Measurements from ENCODE around the gene TGFBR2.
A peak's percentile ranks its signal among the peaks of the same experiment; 100 is the strongest.
"Not testable (repeated sequence)": the region's sequence is repeated elsewhere in the genome, so short reads cannot be mapped to it uniquely, and the experiment has no call there.

Gene TGFBR2

GRCh38 chr3:30659270-30660130 lies 53.1 kb downstream of the TGFBR2 start:
- no peak for DNase-seq

- no peak for DNase-seq
Measured at GRCh38 chr3:30660136-30660535, 53.7 kb downstream of the TGFBR2 start.

GRCh38 chr3:30660656-30661055 lies 54.3 kb downstream of the TGFBR2 start:
- no peak for DNase-seq

- DNase-seq, result no peak
Measured at GRCh38 chr3:30661098-30661873, 54.9 kb downstream of the TGFBR2 start.

- no peak for DNase-seq
Measured at GRCh38 chr3:30662836-30663235, 56.4 kb downstream of the TGFBR2 start.

- DNase-seq, result no peak
Measured at GRCh38 chr3:30663533-30664241, 57.3 kb downstream of the TGFBR2 start.

- DNase-seq, result no peak
Measured at GRCh38 chr3:30664459-30664858, 58.1 kb downstream of the TGFBR2 start.

- no peak for DNase-seq
Measured at GRCh38 chr3:30664884-30665283, 58.5 kb downstream of the TGFBR2 start.

GRCh38 chr3:30665539-30665938 lies 59.1 kb downstream of the TGFBR2 start:
- DNase-seq, result no peak

GRCh38 chr3:30666572-30667279 lies 60.3 kb downstream of the TGFBR2 start:
- DNase-seq, result no peak

GRCh38 chr3:30667280-30667651 lies 60.9 kb downstream of the TGFBR2 start:
- no peak for DNase-seq

- DNase-seq, result peak; percentile 26
Measured at GRCh38 chr3:30668051-30668609, 61.7 kb downstream of the TGFBR2 start.

- not testable (repeated sequence) for DNase-seq
Measured at GRCh38 chr3:30669360-30669934, 63.0 kb downstream of the TGFBR2 start.

- no peak for DNase-seq
Measured at GRCh38 chr3:30670292-30670691, 63.9 kb downstream of the TGFBR2 start.

GRCh38 chr3:30671527-30672286 lies 65.3 kb downstream of the TGFBR2 start:
- DNase-seq, result no peak

GRCh38 chr3:30672287-30672735 lies 65.9 kb downstream of the TGFBR2 start:
- DNase-seq, result no peak

- DNase-seq, result no peak
Measured at GRCh38 chr3:30672959-30673358, 66.6 kb downstream of the TGFBR2 start.

- DNase-seq, result no peak
Measured at GRCh38 chr3:30673425-30674341, 67.3 kb downstream of the TGFBR2 start.

GRCh38 chr3:30675006-30675405 lies 68.6 kb downstream of the TGFBR2 start:
- DNase-seq, result no peak

- DNase-seq, result no peak
Measured at GRCh38 chr3:30675774-30676173, 69.4 kb downstream of the TGFBR2 start.

Measured in NCI-H510A treated with DMSO at 0.1 percent for 48 hours (cell line).